ENCODE results near the gene COMT.

The COMT gene

DNA sequence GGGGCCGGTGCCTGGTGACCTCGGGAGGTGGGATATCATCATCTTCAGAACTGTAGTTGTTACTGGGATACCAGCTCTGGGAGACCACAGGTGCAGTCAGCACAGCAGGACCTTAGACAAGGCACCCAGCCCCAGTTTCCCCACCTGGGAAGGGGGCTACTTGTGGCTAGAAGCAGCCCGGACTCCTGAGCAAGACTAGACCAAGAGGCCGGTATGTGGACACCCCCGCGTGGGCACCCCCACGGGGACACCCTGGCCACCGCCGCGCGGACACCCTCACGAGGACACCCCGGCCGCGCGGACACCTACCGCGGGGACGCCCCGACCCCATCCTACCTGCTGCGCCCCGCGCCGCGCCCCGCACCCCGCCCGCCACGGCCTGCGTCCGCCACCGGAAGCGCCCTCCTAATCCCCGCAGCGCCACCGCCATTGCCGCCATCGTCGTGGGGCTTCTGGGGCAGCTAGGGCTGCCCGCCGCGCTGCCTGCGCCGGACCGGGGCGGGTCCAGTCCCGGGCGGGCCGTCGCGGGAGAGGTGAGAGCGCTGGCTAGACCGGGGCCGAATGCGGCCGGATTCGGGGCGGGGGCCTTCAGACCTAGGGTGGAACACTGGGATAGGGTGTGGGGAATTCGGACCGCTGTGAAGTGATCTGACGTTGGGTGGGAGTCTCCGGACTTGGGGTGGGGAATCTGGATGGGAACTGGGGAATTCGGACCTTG lies at the start of gene COMT, which contains the start of gene TXNRD2:
Gene COMT (plus strand): TSS at position 408 of the 718 bp plus-strand sequence. CDS start 20,755 bp downstream, outside the sequence.
Gene TXNRD2 (minus strand): TSS at position 454 of the 718 bp plus-strand sequence. CDS start 15 bp downstream, at position 439.
- TF ChIP-seq, protein P1, sequence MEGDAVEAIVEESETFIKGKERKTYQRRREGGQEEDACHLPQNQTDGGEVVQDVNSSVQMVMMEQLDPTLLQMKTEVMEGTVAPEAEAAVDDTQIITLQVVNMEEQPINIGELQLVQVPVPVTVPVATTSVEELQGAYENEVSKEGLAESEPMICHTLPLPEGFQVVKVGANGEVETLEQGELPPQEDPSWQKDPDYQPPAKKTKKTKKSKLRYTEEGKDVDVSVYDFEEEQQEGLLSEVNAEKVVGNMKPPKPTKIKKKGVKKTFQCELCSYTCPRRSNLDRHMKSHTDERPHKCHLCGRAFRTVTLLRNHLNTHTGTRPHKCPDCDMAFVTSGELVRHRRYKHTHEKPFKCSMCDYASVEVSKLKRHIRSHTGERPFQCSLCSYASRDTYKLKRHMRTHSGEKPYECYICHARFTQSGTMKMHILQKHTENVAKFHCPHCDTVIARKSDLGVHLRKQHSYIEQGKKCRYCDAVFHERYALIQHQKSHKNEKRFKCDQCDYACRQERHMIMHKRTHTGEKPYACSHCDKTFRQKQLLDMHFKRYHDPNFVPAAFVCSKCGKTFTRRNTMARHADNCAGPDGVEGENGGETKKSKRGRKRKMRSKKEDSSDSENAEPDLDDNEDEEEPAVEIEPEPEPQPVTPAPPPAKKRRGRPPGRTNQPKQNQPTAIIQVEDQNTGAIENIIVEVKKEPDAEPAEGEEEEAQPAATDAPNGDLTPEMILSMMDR (conservative IDR thresholded peaks at IDR 0.05) = no peak
- no peak within 1 kb of the TSS for H3K27ac ChIP-seq

DNA sequence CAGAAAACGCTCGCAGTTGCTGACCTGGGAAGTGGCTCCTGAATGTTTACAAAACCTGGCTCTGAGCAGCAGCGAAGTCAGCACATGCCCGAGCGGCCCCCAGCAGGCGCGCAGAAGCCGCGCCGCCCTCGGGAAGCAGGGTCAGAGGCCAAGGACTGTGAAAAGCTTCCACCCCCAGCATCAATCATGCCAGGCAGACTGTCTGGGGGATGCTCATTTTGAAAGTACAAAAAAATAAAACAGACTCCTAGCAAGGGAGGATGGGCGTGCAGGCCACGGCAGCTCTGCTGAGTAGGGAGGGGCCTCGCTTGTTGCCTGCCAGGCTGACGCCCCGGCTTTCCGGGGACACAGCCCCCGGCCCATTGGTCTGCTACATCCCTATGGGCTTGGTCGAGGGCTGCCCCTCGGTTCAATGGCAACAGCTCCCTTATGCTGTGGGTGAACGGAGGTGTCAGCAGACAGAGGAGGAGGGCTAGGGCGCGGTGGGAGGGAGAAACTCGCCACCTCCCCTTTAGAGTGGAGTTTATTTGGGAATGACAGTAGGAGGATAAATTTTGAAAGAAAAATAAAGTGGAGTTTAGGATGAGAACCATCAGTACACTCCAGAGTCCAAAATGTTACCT lies 49.2 kb upstream of the COMT start:
- TF ChIP-seq, protein P1 (conservative IDR thresholded peaks at IDR 0.05) = no peak
- H3K27ac ChIP-seq = peak overlapping the region; percentile 42

DNA sequence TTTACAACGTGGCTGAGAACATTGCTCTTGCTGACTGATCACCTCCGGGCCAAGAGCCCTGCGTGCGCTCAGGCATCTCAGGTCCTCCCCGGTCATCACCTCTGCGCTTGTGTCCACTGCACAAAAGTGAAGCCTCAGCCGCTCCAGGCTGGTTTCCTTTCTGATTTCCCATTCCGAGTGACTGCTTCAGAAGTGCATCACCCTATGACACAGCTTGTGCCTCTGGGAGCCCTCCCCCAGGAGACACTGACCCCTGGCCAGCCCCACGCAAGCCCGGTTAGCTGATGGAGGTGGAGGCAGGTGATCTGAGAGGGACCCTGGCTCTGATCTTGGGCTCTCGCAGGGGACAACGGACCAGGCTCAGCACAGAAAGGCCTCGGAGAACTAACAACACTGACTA lies 48.6 kb upstream of the COMT start:
- H3K27ac ChIP-seq = no peak overlapping the region
- TF ChIP-seq, protein P1 (conservative IDR thresholded peaks at IDR 0.05) = no peak

DNA sequence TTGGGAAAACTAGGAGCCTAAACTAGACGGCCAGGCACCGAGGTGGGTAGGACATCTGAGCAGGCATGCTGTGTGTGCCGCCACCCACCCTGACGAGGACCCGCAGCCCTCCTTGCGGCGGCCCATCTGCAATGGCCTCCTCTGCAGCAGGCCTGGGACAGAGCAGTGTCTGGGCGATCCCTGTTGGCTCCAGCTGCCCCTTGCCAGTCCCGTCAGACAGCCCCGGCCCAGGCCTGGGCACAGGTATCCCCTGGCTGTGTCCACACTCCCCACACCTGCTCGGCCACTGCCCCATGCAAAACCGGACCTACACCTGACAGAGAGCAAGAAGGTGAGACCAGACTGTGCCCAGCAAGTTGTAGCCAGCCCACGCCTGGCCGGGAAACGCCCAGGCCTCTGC lies 48.2 kb upstream of the COMT start:
- TF ChIP-seq, protein P1 (conservative IDR thresholded peaks at IDR 0.05) = no peak
- no peak overlapping the region for H3K27ac ChIP-seq

DNA sequence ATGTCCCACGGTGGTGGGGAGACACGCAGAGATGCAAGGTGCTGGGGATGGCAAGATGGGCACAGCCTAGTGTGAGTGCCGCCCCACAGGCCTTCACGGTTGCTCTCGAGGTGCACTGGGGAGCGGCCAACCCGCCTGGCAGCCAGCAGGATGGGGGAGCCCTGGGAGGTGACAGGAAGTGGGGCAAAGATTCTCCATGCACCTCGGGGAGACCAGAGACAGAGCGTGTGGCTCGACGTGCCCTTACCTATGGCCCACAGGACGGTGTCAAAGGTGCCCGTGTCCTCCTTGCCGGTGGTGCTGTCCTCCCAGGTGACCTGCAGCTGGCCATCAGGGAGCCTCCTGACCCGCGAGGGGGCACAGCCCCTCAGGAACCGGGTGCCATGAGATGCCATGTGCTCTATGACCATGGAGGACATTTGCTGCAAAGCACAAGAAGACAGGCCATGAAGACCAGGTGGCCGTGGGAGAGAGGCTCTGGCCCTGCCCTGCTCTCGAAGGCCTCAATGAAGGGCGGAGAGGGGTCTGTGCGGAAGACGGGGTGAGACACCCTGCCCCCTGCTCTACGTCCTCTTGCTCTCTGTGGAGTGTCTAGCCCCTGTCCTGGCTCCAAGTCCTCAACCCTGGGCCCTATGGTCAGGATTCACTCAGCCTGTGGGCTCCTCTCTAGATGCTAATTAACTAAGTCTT lies 46.3 kb upstream of the COMT start:
- H3K27ac ChIP-seq = no peak overlapping the region
- TF ChIP-seq, protein P1 (conservative IDR thresholded peaks at IDR 0.05) = no peak

DNA sequence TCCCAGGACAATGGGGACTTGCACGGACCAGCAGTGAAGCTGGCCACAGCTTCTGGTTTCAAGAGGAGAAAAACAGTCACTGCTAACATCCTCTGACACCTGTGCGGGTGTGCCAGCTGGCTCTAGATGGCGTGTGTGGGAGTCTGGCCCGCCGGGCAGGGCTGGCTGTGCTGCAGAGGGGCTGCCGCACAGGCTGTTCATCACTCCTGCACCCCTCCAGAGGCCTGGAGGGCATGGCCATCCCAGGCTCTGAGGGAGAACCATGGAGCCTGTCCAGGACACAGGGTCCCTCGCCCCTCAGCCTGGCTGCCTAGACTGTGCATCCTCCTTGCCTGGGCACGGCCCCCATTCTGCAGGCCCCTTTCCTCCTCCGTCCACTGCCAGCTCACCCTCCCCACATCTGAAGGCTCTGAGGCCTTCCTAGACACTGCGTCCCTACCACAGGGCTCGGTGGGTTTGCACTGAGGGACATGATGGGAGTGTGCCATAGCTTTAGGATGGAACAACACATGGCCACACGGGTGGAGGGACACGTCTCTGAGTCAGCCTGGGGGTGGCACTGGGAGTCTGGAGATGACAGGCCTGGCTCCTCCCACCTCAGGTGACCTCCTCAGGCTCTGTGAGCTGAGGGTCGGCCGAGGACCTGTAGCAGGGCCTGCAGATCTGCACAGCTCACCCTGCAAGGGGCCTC lies 44.8 kb upstream of the COMT start:
- H3K27ac ChIP-seq = no peak overlapping the region

More for the DNA sequence above, 44.8 kb upstream of the COMT start:
- TF ChIP-seq, protein P1 (conservative IDR thresholded peaks at IDR 0.05) = peak; percentile 25; the same call in 1 of the 2 replicates
